Stomach (tissue), 4 donors: Measurements from ENCODE around the gene CFAP61.

Source experiments
- EP300 ChIP-seq: sonication (generic); formaldehyde crosslinking; IDR thresholded peaks from one replicate; pipeline ENCODE4 v1.6.1; 2017; ENCODE audit warnings: antibody characterized with exemption
- POLR2A ChIP-seq, 4 donors: fragments of 450-650 bp; IDR thresholded peaks; one replicate each; pipeline ENCODE4 v1.6.1; 2016; ENCODE audit warnings: antibody characterized with exemption in 4 of 4, control low read depth in 2 of 4, mild to moderate bottlenecking in 1 of 4, moderate library complexity in 1 of 4
- POLR2AphosphoS5 ChIP-seq, 3 donors: sonication (generic); formaldehyde crosslinking; IDR thresholded peaks; one replicate each; pipeline ENCODE4 v1.6.1; 2016; ENCODE audit warnings: antibody characterized with exemption in 3 of 3
- TF ChIP-seq, protein P1 (sequence below), 7 experiments: fragments of 450-650 bp in 4 of 7; fragments of 200-600 bp in 3 of 7; sonication (generic) in 3 of 7; IDR thresholded peaks; one replicate each; pipeline ENCODE4 v1.5.1; 2016 to 2019; ENCODE audit warnings: antibody characterized with exemption in 7 of 7, control low read depth in 2 of 7, mild to moderate bottlenecking in 1 of 7

DNA sequence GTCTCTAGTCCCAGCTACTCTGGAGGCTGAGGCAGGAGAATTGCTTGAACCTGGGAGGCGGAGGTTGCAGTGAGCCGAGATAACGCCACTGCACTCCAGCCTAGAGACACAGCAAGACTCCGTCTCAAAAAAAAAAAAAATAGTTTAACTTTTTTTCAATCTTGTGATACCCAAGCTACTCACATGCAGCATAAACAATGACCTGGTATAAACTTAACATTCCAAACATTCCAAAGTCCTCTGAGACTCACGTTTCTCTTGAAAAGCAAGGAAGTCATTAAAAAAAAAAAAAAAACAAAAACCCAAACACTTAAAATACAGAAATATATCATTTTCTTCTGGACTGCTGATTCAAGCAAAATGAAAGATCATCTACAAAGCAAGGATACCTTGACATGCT lies 14.4 kb upstream of the CFAP61 start:
- TF ChIP-seq, protein P1, sequence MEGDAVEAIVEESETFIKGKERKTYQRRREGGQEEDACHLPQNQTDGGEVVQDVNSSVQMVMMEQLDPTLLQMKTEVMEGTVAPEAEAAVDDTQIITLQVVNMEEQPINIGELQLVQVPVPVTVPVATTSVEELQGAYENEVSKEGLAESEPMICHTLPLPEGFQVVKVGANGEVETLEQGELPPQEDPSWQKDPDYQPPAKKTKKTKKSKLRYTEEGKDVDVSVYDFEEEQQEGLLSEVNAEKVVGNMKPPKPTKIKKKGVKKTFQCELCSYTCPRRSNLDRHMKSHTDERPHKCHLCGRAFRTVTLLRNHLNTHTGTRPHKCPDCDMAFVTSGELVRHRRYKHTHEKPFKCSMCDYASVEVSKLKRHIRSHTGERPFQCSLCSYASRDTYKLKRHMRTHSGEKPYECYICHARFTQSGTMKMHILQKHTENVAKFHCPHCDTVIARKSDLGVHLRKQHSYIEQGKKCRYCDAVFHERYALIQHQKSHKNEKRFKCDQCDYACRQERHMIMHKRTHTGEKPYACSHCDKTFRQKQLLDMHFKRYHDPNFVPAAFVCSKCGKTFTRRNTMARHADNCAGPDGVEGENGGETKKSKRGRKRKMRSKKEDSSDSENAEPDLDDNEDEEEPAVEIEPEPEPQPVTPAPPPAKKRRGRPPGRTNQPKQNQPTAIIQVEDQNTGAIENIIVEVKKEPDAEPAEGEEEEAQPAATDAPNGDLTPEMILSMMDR (IDR thresholded peaks at IDR 0.05), result no peak
- TF ChIP-seq POLR2A (IDR thresholded peaks at IDR 0.05), result no peak
- no peak for TF ChIP-seq POLR2AphosphoS5 (IDR thresholded peaks at IDR 0.05)
- TF ChIP-seq EP300, result no peak
